HCT116 (cell line): ENCODE data around the gene C6orf62. TPM values are rescaled to one million over a fixed set of nuclear protein-coding genes. Genes with fewer than 3 reads are reported as not detected.
"Not testable (repeated sequence)": the region's sequence is repeated elsewhere in the genome, so short reads cannot be mapped to it uniquely, and the experiment has no call there.

Experiments
- ATAC-seq: fragments of 200-7000 bp; cut with Tn5 transposase; 2 replicates; pipeline ENCODE4 v1.9.1; 2020; ENCODE audit warnings: mild to moderate bottlenecking, moderate library complexity
- BruUV-seq: library from RNA; stranded (reverse); fragments of 400-500 nt; replicated peaks from 2 replicates; lab custom pipeline; 2021; lab: Mats Ljungman, UMichigan
- CTCF ChIA-PET: fragments of 300-600 bp; sonication (Branson Sonifier 250); formaldehyde crosslinking; loops from one replicate; lab custom pipeline; 2021; ENCODE audit warnings: antibody characterized with exemption; lab: Charles Lee
- POLR2A ChIA-PET: fragments of 300-600, 350-600 bp; sonication (Branson Sonifier 250); formaldehyde crosslinking; loops from one replicate; lab custom pipeline; 2021; ENCODE audit warnings: antibody characterized with exemption; lab: Charles Lee
- RAD21 ChIA-PET, 2 experiments: fragments of 300-600 bp; sonication (Branson Sonifier 250); formaldehyde crosslinking; loops; one replicate each; lab custom pipeline; 2023; ENCODE audit warnings: low total read pairs in 2 of 2; ENCODE audit not compliant: uncharacterized antibody in 2 of 2, unreplicated experiment in 2 of 2, low non-redundant PET in 1 of 2; lab: Charles Lee
- DNase-seq: peaks from one replicate; pipeline ENCODE4 v3.0.0-alpha.2; 2010; ENCODE audit warnings: low read depth, low spot score
- H2AFZ ChIP-seq: fragments of 200-600 bp; shearing (Covaris generic), sonication (generic); 2 replicates; pipeline ENCODE4 v1.6.1; 2017; ENCODE audit warnings: low read depth, mixed run types, mixed read lengths, antibody characterized with exemption, low read length; ENCODE audit not compliant: poor library complexity, severe bottlenecking
- H3K27ac ChIP-seq: 2 replicates; pipeline ENCODE4 v1.5.1; 2012; ENCODE audit warnings: low read depth, low read length
- H3K27me3 ChIP-seq: fragments of 200-600 bp; sonication (generic); 2 replicates; pipeline ENCODE4 v1.6.1; 2016; ENCODE audit warnings: mixed run types, low read length, mixed read lengths; ENCODE audit not compliant: insufficient read depth
- H3K36me3 ChIP-seq, 2 experiments: fragments of 200-500 bp in 1 of 2; fragments of 200-600 bp in 1 of 2; sonication (Bioruptor generic) in 1 of 2; sonication (generic) in 1 of 2; 2 replicates each; pipeline versions ENCODE4 v1.5.1 to v1.6.1; 2014 to 2016; ENCODE audit warnings: low read length in 2 of 2, inconsistent platforms in 1 of 2, mixed read lengths in 1 of 2, mixed run types in 1 of 2; ENCODE audit not compliant: insufficient read depth in 2 of 2, control insufficient read depth in 1 of 2
- H3K4me1 ChIP-seq, 2 experiments: fragments of 200-600 bp in 1 of 2; sonication (generic) in 1 of 2; 2 replicates each; pipeline versions ENCODE4 v1.5.1 to v1.6.1; 2012 to 2017; ENCODE audit warnings: low read length in 2 of 2, inconsistent platforms in 1 of 2, mild to moderate bottlenecking in 1 of 2, mixed read lengths in 1 of 2, mixed run types in 1 of 2, moderate library complexity in 1 of 2; ENCODE audit not compliant: insufficient read depth in 2 of 2, control insufficient read depth in 1 of 2
- H3K4me2 ChIP-seq: fragments of 200-600 bp; sonication (generic); 2 replicates; pipeline ENCODE4 v1.6.1; 2017; ENCODE audit warnings: mixed run types, low read length, mixed read lengths
- H3K4me3 ChIP-seq, 2 experiments: fragments of 200-600 bp in 1 of 2; sonication (generic) in 1 of 2; replicated peaks in 1 of 2; 2 replicates each; pipeline ENCODE4 v1.5.1; 2011 to 2016; ENCODE audit warnings: low read length in 2 of 2, control low read depth in 1 of 2, low read depth in 1 of 2, mild to moderate bottlenecking in 1 of 2, mixed read lengths in 1 of 2, mixed run types in 1 of 2
- H3K79me2 ChIP-seq: fragments of 200-600 bp; sonication (generic); 2 replicates; pipeline ENCODE4 v1.6.1; 2017; ENCODE audit warnings: mild to moderate bottlenecking, mixed run types, low read length, moderate library complexity, mixed read lengths; ENCODE audit not compliant: insufficient read depth
- H3K9ac ChIP-seq: fragments of 200-600 bp; sonication (generic); 2 replicates; pipeline ENCODE4 v1.6.1; 2016; ENCODE audit warnings: low read length, mixed read lengths
- H3K9me2 ChIP-seq: fragments of 200-600 bp; sonication (generic), shearing (Covaris generic); 2 replicates; pipeline ENCODE4 v1.6.1; 2017; ENCODE audit warnings: mixed run types, mild to moderate bottlenecking, moderate library complexity; ENCODE audit not compliant: insufficient read depth
- H3K9me3 ChIP-seq, 2 experiments: fragments of 200-500 bp in 1 of 2; fragments of 200-600 bp in 1 of 2; sonication (Bioruptor generic) in 1 of 2; sonication (generic) in 1 of 2; 2 replicates each; pipeline ENCODE4 v1.6.1; 2014 to 2017; ENCODE audit warnings: low read length in 2 of 2, mixed read lengths in 2 of 2, inconsistent platforms in 1 of 2, low read depth in 1 of 2, mild to moderate bottlenecking in 1 of 2, mixed run types in 1 of 2, moderate library complexity in 1 of 2; ENCODE audit not compliant: control insufficient read depth in 1 of 2, insufficient read depth in 1 of 2
- H4K20me1 ChIP-seq: fragments of 200-600 bp; sonication (generic), shearing (Covaris generic); 2 replicates; pipeline ENCODE4 v1.6.1; 2017; ENCODE audit warnings: mixed run types, mild to moderate bottlenecking, moderate library complexity; ENCODE audit not compliant: insufficient read depth
- CEBPB ChIP-seq: IDR thresholded peaks from 2 replicates; pipeline ENCODE4 v1.6.1; 2012; ENCODE audit warnings: low read depth
- EZH2 ChIP-seq: fragments of 200-600 bp; sonication (generic); IDR thresholded peaks from 2 replicates; pipeline ENCODE4 v1.6.1; 2017; ENCODE audit warnings: antibody characterized with exemption, mixed run types
- EZH2phosphoT487 ChIP-seq: fragments of 200-600 bp; IDR thresholded peaks from 2 replicates; pipeline ENCODE4 v1.6.1; 2018; ENCODE audit warnings: antibody characterized with exemption, borderline replicate concordance
- POLR2AphosphoS5 ChIP-seq: IDR thresholded peaks from 2 replicates; pipeline ENCODE4 v1.6.1; 2011; ENCODE audit warnings: mild to moderate bottlenecking, low read depth, low read length, moderate library complexity
- RAD21 ChIP-seq: IDR thresholded peaks from 2 replicates; pipeline ENCODE4 v1.6.1; 2012; ENCODE audit warnings: low read depth, mild to moderate bottlenecking
- SIN3A ChIP-seq: IDR thresholded peaks from 2 replicates; pipeline ENCODE4 v1.6.1; 2012; ENCODE audit warnings: low read depth
- SRF ChIP-seq: IDR thresholded peaks from 2 replicates; pipeline ENCODE4 v1.6.1; 2012; ENCODE audit warnings: low read depth
- TCF7L2 ChIP-seq: IDR thresholded peaks from 2 replicates; pipeline ENCODE4 v1.7.0; 2011; ENCODE audit warnings: borderline replicate concordance, inconsistent platforms; ENCODE audit not compliant: insufficient read depth, insufficient read length; ENCODE audit errors: extremely low read depth
- YY1 ChIP-seq: IDR thresholded peaks from 2 replicates; pipeline ENCODE4 v1.6.1; 2011; ENCODE audit warnings: low read length, low read depth, moderate library complexity, mild to moderate bottlenecking; ENCODE audit not compliant: insufficient replicate concordance; ENCODE audit errors: extremely low read depth
- ZBTB33 ChIP-seq: IDR thresholded peaks from 2 replicates; pipeline ENCODE4 v1.6.1; 2011; ENCODE audit warnings: mild to moderate bottlenecking, low read length, moderate library complexity; ENCODE audit not compliant: insufficient replicate concordance; ENCODE audit errors: extremely low read depth
- ZFX ChIP-seq: fragments of 450-650 bp; IDR thresholded peaks from 2 replicates; pipeline ENCODE4 v1.6.1; 2017
- intact Hi-C: fragments of 100-400 bp; cut with micrococcal nuclease; formaldehyde crosslinking; loops from 2 replicates; pipeline ENCODE4 v1.10.0; 2022
- total RNA-seq: library from RNA; stranded (reverse); gene quantifications from one replicate; pipeline ENCODE4 v1.2.1, GENCODE V29; 2021; ENCODE audit not compliant: unreplicated experiment

The C6orf62 gene
- total RNA-seq, 1 experiment from 2014 or later = 103 TPM

GRCh38 chr6:24680582-24680981 is 38.4 kb downstream of the C6orf62 start:
- no peaks in the 10 kb centered on the region for H3K36me3 ChIP-seq
- H3K9ac ChIP-seq = no peak overlapping the region
- no peak overlapping the region for H2AFZ ChIP-seq
- TF ChIP-seq CEBPB (no peak), POLR2AphosphoS5 (no peak), EZH2 (no peak), TCF7L2 (no peak), RAD21 (no peak), YY1 (no peak), SRF (no peak), ZBTB33 (no peak), ZFX (no peak), SIN3A (no peak), EZH2phosphoT487 (no peak)
- TF ChIP-seq, all 23 proteins: peak for 0
- H3K27me3 ChIP-seq = no peaks in the 10 kb centered on the region
- CTCF ChIA-PET = no interaction called here
- no peaks in the 10 kb centered on the region for H4K20me1 ChIP-seq
- no peaks in the 10 kb centered on the region for H3K9me2 ChIP-seq
- no peak overlapping the region for H3K27ac ChIP-seq
- no peaks in the 10 kb centered on the region for H3K9me3 ChIP-seq
- ATAC-seq = no peak
- no TSS peak for BruUV-seq
- no peak for DNase-seq
- POLR2A ChIA-PET = no interaction called here
- H3K4me3 ChIP-seq = no peak overlapping the region
- no peaks in the 10 kb centered on the region for H3K79me2 ChIP-seq
- RAD21 ChIA-PET = no interaction called here
- no peaks in the 10 kb centered on the region for H3K4me1 ChIP-seq
- no peak overlapping the region for H3K4me2 ChIP-seq
- intact Hi-C loops = no loop called here

- H3K36me3 ChIP-seq, RAD21 ChIA-PET, DNase-seq, H3K79me2 ChIP-seq, POLR2A ChIA-PET, H3K9me3 ChIP-seq, H3K9me2 ChIP-seq, H3K4me1 ChIP-seq, H4K20me1 ChIP-seq, CTCF ChIA-PET, BruUV-seq, H3K27me3 ChIP-seq, H3K4me3 ChIP-seq, H3K4me2 ChIP-seq, H3K27ac ChIP-seq, ATAC-seq, H3K9ac ChIP-seq, H2AFZ ChIP-seq, intact Hi-C loops: not testable (repeated sequence)
Measured at GRCh38 chr6:24678792-24679352, 40.1 kb downstream of the C6orf62 start.
